Upper lobe of left lung (tissue), 4 donors: ENCODE data around the gene SGK2.

Experiments used
- CTCF ChIP-seq, 6 experiments: fragments of 450-650 bp in 4 of 6; fragments of 200-600 bp in 2 of 6; sonication (generic) in 2 of 6; IDR thresholded peaks; one replicate each; pipeline ENCODE4 v1.5.1; 2016 to 2019; ENCODE audit warnings: antibody characterized with exemption in 6 of 6
- POLR2A ChIP-seq, 4 donors: fragments of 450-650 bp; IDR thresholded peaks; one replicate each; pipeline ENCODE4 v1.5.1; 2016 to 2017; ENCODE audit warnings: antibody characterized with exemption in 4 of 4, mild to moderate bottlenecking in 2 of 4

GRCh38 chr20:43534016-43534415 is 24.8 kb upstream of the SGK2 start:
- TF ChIP-seq CTCF (IDR thresholded peaks at IDR 0.05) = no peak
- TF ChIP-seq POLR2A (IDR thresholded peaks at IDR 0.05) = no peak
